HG03439 (cell line): ENCODE data around the gene TUBA4A.
"Not testable (repeated sequence)": the region's sequence is repeated elsewhere in the genome, so short reads cannot be mapped to it uniquely, and the experiment has no call there.

Experiments used
- ATAC-seq: cut with Tn5 transposase; IDR thresholded peaks from one replicate; pipeline ENCODE4 v1.9.1; 2021; ENCODE audit warnings: mild to moderate bottlenecking, moderate library complexity; ENCODE audit not compliant: unreplicated experiment

Gene TUBA4A

DNA sequence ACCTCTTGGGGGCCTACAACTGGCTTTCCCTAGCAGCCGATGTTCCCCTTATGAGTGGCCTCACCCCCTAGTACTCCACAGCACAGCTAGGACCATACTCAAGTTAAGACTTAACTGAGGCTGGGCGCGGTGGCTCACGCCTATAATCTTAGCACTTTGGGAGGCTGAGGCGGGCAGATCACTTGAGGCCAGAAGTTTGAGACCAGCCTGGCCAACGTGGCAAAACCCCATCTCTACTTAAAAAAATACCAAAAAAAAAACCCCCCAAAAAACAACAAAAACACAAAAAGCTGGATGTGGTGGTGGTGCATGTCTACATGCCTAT is 33.4 kb upstream of the TUBA4A start:
- ATAC-seq, result not testable (repeated sequence)

DNA sequence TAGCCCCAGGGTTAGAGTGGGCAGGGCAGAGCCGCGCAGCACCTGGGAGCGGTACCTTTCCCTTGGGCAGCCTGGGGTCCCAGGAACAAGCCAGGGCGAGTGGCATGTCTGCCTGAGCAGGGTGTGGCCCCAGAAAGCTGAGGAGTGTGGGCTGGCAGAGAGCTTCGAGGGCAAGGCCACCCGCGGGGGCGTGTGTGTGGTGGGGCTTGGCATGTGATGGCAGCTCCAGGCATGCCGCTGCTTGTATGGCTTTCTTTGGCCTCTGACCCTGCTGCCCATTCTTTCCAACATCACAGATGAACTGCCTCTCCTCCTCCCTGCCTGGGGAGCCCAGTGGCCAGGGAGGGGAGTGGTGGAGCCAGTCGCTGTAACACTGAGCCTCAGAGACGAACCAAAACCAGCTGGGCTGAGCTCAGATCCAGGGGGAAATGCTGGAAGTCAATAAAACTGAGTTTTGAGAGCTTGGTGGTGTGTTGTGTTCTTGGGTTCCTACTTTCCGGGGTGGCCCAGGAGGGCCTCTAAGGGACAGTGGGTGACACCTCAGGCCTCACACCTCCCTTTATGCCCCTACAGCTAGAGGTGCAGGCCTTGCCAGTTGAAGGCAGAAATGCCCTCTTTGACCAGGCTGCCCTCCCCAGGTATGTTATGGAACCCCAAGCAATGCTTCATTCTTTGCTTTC is 32.9 kb upstream of the TUBA4A start:
- no peak for ATAC-seq

GRCh38 chr2:219285894-219286425 is 32.2 kb upstream of the TUBA4A start:
- ATAC-seq, result no peak

DNA sequence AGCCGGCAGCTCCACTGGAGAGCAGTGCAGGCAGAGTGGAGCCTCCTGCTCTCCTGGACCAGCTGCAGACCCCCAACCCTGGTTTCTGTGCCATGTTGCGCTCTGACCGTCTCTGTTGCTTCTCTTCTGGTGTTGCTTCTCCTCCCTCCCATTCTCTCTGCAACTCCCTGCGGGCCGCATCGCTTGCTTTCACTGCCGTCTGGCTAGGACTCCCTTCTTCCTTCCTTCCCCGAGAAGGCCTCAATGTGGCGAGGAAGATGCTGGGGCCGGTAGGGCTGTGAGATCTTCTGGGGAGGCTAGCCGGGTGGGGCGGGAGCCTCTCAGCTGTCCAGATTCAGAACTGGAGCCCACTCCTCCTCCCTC is 31.6 kb upstream of the TUBA4A start:
- no peak for ATAC-seq

DNA sequence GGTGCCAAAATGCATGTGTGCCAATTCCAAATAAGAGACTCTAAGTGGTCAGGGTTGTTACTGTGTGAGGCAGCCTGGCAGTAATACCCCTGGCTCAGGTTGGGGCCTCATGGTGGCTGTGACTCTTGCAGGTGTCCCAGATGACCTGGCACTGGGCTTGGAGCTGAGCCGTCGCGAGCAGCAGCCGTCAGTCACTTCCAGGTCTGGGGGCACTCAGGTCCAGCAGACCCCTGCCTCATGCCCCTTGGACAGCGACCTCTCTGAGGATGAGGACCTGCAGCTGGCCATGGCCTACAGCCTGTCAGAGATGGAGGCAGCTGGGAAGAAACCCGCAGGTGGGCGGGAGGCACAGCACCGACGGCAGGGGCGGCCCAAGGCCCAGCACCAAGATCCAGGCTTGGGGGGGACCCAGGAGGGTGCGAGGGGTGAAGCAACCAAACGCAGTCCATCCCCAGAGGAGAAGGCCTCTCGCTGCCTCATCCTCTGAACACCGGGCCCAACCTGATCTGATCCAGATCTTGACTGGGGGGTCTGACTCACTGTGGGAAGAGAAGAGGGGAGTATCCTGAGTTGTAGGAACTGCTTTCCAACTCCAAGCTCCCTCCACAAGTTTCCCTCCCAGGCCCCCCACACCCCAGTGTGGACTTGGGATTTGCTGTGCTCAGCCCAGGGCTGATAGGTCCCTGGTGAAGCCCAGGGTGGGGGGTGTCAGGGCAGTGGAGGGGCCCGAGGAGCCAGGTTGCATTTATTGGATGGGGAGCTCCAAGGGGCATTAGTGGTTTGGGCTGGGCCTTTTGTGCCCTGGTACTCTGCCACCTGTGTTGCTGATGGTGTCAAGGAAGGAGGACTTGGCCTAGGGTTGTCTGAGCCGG is 31.0 kb upstream of the TUBA4A start:
- ATAC-seq, result no peak

DNA sequence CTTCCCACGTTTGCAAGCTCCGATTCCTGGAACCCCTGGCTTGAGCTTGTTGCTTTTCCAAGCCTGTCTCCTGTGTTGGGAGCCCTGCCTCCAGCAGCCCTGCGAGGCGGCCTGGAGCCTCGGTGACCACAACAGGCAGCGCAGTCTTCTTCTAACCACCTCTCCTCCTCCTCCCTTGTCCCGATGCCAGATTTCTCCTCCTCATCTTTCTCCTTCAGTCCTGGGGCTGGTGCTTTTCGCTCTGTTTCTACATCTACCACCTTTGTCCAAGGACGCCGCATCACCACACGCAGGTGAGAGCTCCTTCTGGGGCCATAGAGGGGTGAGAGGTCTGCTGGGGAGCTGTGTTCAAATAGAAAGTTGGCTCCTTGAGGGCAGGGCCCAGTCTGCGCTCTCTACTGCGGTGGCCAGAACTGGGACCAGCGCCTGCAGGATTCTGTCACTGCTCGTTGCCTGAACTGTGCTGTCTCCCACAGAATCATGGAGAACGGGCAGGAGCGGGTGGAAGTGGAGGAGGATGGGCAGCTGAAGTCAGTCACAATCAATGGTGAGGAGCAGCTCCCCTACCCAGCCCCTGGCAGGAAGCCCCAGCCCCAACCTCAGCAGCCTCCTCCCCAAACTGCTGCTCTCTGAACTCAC is 29.3 kb upstream of the TUBA4A start:
- no peak for ATAC-seq

DNA sequence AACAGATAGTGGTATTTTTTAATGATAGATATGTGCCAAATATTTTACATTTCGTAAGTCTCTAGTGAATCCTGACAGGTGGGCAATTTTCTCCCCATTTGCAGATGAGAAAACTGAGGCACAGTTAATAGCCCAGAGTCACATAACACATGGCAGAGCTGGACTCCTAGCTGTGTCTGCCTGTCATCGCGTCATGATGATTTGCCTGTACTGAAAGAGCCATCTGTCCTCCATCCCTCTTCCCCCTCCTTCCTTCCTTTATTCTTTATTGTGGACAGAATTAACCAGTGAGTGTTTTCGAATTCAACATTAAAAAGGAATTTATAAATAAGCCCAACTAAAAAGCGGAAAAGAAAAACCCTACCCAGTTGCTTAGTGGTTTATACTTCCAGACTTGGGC is 28.7 kb upstream of the TUBA4A start:
- ATAC-seq, result no peak

DNA sequence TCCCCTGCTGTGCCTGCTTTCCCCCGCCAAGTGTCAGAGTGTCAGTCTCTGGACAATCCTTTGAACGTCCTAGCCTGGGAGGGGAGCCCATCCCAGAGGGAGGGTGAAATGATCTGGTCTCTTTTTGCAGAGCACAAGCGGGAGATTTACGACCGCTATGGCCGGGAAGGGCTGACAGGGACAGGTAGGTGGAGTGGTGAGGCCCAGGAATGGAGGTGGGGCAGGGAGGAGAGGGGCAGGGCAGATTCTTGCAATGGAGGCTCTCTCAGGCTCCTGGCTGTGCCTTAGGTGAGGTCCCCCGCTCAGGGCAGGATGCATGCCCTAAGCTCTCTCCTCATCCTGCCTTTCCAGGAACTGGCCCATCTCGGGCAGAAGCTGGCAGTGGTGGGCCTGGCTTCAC is 27.9 kb upstream of the TUBA4A start:
- no peak for ATAC-seq

GRCh38 chr2:219280651-219281050 is 26.9 kb upstream of the TUBA4A start:
- ATAC-seq, result no peak

DNA sequence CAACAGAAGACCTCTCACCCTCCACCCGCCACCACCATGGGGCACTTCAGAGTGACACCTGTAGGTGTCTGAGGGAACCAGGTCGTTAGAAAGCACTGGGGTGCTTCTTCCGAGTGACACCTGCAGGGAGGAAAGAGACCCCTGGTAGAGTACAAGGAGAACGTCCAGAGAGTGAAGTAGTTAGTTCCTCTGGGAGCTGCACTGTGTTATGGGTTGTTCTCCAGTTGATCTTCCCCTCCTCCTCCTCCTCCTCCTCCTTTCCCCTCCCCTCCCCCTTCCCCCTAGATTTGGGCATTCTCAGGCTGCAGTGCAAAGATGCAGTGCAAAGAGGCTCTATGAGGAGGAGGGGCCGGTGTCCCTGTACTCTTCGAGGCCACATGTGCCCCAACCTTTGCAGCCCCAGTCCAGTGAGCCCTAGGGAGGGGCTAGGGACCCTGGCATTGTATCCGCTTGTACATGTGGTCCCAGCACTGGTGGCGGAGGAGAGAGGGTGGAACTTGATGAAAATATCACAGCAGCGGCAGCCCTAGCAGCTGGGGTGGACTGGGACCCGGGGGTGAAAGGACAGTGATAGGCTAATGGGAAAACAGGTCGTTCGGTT is 26.3 kb upstream of the TUBA4A start:
- ATAC-seq, result no peak

DNA sequence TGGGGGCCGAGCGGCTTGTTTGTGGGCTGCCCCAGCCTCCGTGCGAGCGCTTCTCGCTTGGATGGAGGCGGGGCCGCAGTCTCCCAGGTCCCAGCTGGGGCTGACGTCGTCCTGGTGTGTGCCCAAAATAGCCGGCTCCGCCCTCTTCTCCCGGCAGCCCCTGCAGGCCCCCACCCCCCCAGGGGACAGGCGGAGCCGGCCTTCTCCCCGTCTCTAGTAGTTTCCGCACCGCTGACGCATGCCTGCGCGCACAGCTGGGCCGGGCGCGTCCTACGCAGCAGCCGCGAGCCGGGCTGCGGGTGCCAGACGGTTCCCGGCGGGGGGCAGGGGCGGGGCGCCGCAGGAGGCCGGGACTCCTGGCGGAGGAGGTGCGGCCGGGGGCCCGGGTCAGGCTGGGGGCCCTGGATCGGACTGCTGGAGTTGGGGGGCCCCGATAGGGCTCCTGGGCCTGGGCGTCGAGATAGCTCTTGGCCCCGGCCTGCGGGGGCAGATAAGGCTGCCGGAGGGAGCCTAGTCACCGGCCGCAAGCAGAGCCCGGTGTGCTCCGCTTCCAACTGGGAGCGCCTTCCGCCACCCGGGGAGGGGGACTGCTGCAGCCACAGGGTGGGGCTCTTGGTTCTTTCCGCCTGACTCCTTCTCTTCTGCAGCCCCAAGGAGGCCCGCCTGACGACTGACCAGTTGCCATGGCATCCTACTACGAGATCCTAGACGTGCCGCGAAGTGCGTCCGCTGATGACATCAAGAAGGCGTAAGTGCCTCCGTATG is 25.6 kb upstream of the TUBA4A start, which contains the start of gene DNAJB2:
Gene DNAJB2, plus strand, starts transcription at position 216 of the 765 bp plus-strand sequence. Its CDS starts 468 bp downstream, at position 684.
- peak; percentile 83 for ATAC-seq

DNA sequence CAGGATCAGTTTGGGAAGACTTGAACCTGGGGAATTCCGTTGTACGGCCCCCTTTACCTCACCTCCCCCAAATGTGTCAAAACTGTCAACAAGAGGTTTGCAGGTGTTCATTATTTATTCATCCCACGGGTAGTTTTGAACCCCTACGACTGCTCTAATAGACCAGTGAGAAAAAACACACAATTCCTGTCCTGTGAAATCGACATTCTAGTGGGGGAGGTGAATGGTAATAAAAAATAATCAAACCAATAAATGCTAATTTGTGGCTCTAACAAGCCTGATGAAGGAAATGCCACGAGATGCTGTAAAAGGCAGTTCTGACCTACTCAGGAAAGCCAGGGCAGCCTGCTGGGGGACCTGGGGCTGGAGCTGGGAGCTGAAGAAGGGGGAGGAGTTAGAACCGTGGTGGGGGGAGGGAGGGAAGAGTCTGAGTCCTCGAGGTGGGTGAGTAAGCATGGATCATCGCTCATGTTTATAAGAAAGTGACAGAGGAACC is 25.0 kb upstream of the TUBA4A start:
- peak; percentile 1 for ATAC-seq

GRCh38 chr2:219277703-219278654 is 24.3 kb upstream of the TUBA4A start:
- ATAC-seq, result peak; percentile 32

GRCh38 chr2:219274361-219274921 is 20.7 kb upstream of the TUBA4A start:
- no peak for ATAC-seq

DNA sequence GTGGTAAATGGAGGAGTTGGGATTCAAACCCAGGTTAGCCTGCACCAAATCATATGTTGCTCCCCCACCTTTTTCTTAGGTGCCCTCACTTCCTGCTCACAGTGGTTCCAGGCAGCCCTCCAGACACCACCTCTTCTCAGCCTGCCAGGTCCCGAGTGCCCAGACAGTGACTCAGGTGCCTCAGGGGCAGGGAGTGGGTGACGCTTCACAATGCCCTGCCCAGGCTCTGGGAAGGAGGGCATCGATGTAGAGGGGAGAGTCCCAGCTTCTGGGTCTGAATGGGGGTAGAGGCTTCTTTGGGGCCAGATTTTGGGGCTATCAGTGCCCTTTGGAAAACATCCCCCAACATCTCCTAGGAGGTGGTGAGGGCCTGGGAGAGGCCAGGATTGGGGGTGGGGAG is 20.2 kb upstream of the TUBA4A start:
- no peak for ATAC-seq

DNA sequence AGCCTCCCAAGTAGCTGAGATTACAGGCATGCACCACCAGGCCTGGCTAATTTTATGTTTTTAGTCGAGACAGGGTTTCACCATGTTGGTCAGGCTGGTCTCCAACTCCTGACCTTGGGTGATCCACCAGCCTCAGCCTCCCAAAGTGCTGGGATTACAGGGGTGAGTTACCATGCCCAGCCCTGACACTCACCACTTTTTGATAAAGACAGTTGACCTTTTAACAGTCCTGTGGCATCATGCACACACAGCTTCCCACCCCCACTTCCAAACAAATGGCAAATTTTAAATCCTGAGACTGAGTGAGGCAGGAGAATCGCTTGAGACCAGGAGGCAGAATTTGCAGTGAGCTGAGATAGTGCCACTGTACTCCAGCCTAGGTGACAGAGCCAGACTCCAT is 19.3 kb upstream of the TUBA4A start:
- no peak for ATAC-seq

GRCh38 chr2:219272356-219272755 is 18.6 kb upstream of the TUBA4A start:
- no peak for ATAC-seq

DNA sequence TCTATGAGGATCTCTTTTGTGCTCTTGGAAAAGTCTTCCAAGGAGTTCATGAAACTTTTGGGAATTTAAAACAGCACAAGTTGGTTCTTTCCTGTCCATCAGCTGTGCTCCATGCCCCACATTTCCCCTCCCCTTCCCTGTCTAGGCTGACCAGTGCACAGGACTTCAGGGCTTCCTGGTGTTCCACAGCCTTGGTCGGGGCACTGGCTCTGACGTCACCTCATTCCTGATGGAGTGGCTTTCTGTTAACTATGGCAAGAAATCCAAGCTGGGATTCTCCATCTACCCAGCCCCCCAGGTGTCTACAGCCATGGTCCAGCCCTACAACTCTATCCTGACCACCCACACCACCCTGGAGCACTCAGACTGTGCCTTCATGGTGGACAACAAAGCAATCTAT is 17.3 kb upstream of the TUBA4A start:
- no peak for ATAC-seq

DNA sequence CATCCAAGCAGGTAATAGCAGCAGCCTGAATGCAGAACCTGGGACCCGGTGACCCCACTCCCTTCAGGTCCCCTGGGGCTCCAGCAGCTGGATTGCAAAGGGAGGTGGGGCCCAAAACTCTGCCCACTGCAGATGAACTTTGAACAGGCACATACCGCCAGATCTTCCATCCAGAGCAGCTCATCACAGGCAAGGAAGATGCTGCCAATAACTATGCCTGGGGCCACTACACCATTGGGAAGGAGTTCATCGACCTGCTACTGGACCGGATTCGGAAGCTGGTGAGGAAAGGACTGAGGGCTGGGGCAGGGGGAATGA is 16.3 kb upstream of the TUBA4A start:
- ATAC-seq, result no peak
